GM12891 (cell line): ENCODE measurements around the gene C19orf47.
A peak's percentile ranks its signal among the peaks of the same experiment; 100 is the strongest.

Experiments used
- DNase-seq: peaks from one replicate; pipeline ENCODE4 v3.0.0; 2011; ENCODE audit warnings: low spot score; ENCODE audit not compliant: insufficient read length
- FAIRE-seq: peaks from 2 replicates; lab custom pipeline; 2011; peaks lifted over from hg19 to GRCh38; lab: Jason Lieb, UNC
- PAX5 ChIP-seq: IDR thresholded peaks from 2 replicates; pipeline ENCODE4 v1.6.1; 2011; ENCODE audit warnings: low read length, moderate library complexity, mild to moderate bottlenecking; ENCODE audit not compliant: insufficient read depth, severe bottlenecking
- POLR2A ChIP-seq: IDR thresholded peaks from 2 replicates; pipeline ENCODE4 v1.6.1; 2011; ENCODE audit warnings: low read depth, low read length, control low read depth
- POLR2AphosphoS5 ChIP-seq: IDR thresholded peaks from 2 replicates; pipeline ENCODE4 v1.6.1; 2011; ENCODE audit warnings: low read depth, low read length, control low read depth
- POU2F2 ChIP-seq: IDR thresholded peaks from 2 replicates; pipeline ENCODE4 v1.6.1; 2011; ENCODE audit warnings: low read depth, mild to moderate bottlenecking, control low read depth, low read length, moderate library complexity
- SPI1 ChIP-seq: IDR thresholded peaks from 2 replicates; pipeline ENCODE4 v1.6.1; 2011; ENCODE audit warnings: low read depth, low read length, control low read depth
- TAF1 ChIP-seq: IDR thresholded peaks from 2 replicates; pipeline ENCODE4 v1.6.1; 2011; ENCODE audit warnings: low read depth, low read length, control low read depth

Gene C19orf47

GRCh38 chr19:40277356-40278059, 70.7 kb downstream of the C19orf47 start:
- DNase-seq (no peak), FAIRE-seq (no peak)
- TF ChIP-seq POLR2A (no peak), POU2F2 (no peak), POLR2AphosphoS5 (no peak), SPI1 (no peak), TAF1 (no peak), PAX5 (no peak)

- TF ChIP-seq TAF1 (no peak), POLR2AphosphoS5 (0 out of 2 replicates have a peak, but pooled peaks have one; percentile 24)
- peak; percentile 74 for FAIRE-seq
- peak; percentile 69 for DNase-seq
Measured at GRCh38 chr19:40274585-40275544, 73.3 kb downstream of the C19orf47 start.

GRCh38 chr19:40273469-40274360, 74.5 kb downstream of the C19orf47 start:
- no peak for TF ChIP-seq POU2F2
- TF ChIP-seq POLR2AphosphoS5, result no peak
- TF ChIP-seq PAX5, result no peak
- no peak for TF ChIP-seq POLR2A
- no peak for TF ChIP-seq SPI1
- TF ChIP-seq TAF1, result no peak
- no peak for DNase-seq
- FAIRE-seq, result no peak

- FAIRE-seq, result no peak
- no peak for DNase-seq
- TF ChIP-seq POU2F2 (no peak), POLR2A (no peak), POLR2AphosphoS5 (no peak), TAF1 (no peak), PAX5 (no peak), SPI1 (no peak)
Measured at GRCh38 chr19:40272261-40272660, 75.9 kb downstream of the C19orf47 start.

GRCh38 chr19:40271706-40272105, 76.5 kb downstream of the C19orf47 start:
- TF ChIP-seq POU2F2 (no peak), POLR2A (no peak), POLR2AphosphoS5 (no peak), PAX5 (no peak), TAF1 (no peak), SPI1 (no peak)
- no peak for FAIRE-seq
- no peak for DNase-seq

GRCh38 chr19:40270362-40271089, 77.7 kb downstream of the C19orf47 start:
- no peak for TF ChIP-seq SPI1
- TF ChIP-seq POLR2A, result no peak
- TF ChIP-seq POLR2AphosphoS5, result no peak
- no peak for TF ChIP-seq POU2F2
- FAIRE-seq (no peak), DNase-seq (no peak)
